NCI-H526 (cell line): ENCODE results near the gene ARHGEF19.
"Not testable (repeated sequence)": the region's sequence is repeated elsewhere in the genome, so short reads cannot be mapped to it uniquely, and the experiment has no call there.

Experiments
- DNase-seq, 2 experiments: peaks; one replicate each; lab custom pipeline; 2025; lab: John Stamatoyannopoulos, UW

Gene ARHGEF19

GRCh38 chr1:16244650-16245285, 32.3 kb upstream of the ARHGEF19 start:
- no peak for DNase-seq

DNA sequence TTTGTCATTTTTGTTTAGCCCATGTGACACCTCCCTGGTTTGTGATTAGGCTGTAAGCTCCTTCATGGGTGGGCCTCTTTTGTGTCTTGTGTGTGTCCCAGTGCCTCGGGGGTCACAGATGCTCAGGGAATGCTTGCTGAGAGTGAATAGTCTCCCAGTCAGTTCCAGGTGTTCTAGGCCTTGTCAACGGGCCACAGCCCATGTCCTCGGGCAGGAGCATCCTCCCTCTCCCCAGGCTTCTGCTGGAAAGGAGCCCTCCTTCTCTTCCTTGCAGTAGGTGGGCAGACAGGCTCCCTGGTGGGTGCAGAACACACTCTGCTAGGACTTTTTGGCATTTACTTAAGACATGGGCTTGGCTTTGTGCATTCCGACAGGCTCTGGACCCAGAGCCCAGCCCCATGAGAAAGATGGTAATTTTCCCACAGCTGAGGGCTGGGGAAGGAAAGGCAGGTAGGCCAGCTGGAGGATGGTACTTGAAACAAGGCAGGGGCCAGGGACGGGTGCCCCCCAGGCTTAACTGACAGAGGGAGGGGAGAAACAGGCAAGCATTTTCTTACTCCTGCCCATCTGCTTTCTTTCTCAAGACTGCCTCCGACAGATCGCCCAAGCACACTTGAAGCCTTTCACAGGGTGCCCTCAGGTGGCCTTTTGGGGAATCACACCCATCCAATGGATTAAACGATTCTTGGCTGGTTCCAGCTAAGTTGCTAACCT, 31.6 kb upstream of the ARHGEF19 start:
- DNase-seq = peak; percentile 51 to 80

DNA sequence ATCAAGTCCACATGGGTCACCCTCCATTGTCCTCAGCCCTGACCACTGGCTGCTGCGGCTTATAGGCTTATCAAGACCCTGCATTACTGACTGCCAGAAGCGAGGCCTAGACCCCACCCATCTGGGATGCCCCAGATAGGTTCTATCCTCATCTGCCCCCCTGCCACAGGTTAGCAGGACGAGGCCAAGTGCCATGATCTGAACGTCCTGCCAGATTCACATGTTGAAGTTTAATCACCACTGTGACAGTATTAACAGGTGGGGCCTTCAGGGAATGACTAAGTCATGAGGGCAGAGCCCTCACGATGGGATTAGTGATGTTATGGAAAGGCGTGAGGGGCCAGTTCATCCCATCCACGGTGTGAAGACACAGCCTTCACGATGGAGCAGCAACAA, 30.8 kb upstream of the ARHGEF19 start:
- no peak for DNase-seq

- no peak for DNase-seq
Measured at GRCh38 chr1:16242556-16243214, 30.2 kb upstream of the ARHGEF19 start.

DNA sequence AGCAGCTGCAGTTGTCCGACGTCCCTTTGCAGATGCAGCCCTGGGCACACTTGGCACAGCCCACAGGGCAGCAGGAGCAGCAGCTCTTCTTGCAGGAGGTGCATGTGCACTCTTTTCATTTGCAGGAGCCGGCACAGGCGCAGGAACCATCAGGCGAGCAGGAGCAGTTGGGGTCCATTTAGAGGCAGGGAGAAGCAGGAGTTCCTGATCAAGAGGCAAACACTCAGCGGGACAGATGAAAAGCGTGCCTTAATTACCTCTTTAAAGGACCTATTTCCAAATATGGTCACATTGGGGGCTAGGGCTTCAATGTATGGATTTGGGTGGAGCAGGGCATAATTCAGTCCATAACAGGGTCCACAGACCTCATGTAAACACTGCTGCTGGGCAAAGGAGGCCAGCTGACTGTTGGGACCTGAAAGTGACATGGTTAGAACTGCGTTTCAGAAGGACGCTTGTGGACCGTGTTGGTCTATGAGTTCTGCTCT, 28.8 kb upstream of the ARHGEF19 start:
- no peak for DNase-seq

GRCh38 chr1:16239972-16240491, 27.6 kb upstream of the ARHGEF19 start:
- DNase-seq = no peak

DNA sequence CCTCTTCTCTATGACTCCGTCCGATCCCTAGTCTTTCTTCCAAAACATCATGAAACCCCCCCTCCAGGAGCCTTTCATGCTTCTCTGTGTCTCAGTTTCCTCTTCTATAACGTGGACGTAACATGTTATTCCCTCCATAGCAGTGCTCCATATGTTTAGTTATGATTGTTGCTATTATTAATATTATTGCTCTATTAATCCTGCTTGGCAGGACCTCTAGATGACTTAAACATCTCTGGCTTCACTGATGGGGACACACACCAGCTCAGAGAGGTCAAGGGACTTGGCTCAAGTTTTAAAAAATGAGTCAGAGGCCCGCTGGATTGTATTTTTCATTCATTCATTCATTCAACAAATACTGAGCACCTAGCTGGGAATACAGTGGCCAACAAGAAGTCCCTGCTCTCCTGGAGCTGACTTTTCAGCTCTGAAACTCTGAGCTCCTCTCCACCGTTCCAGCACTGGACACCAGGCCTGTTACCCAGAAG, 24.9 kb upstream of the ARHGEF19 start:
- no peak for DNase-seq

- peak; percentile 80 to 98 for DNase-seq
Measured at GRCh38 chr1:16236511-16237342, 24.3 kb upstream of the ARHGEF19 start, which contains the start of gene CPLANE2. CPLANE2 (minus strand) TSS chr1:16237183; CDS start chr1:16236742, 441 bp downstream.

GRCh38 chr1:16235944-16236510, 23.6 kb upstream of the ARHGEF19 start:
- peak; percentile 67 to 80 for DNase-seq

GRCh38 chr1:16235347-16235746, 22.9 kb upstream of the ARHGEF19 start:
- DNase-seq = no peak

- DNase-seq = no peak
Measured at GRCh38 chr1:16233431-16233830, 21.0 kb upstream of the ARHGEF19 start.

GRCh38 chr1:16232316-16232710, 19.9 kb upstream of the ARHGEF19 start:
- DNase-seq = no peak

GRCh38 chr1:16231331-16232315, 19.2 kb upstream of the ARHGEF19 start:
- DNase-seq = no peak

GRCh38 chr1:16230744-16231143, 18.3 kb upstream of the ARHGEF19 start:
- DNase-seq = no peak

DNA sequence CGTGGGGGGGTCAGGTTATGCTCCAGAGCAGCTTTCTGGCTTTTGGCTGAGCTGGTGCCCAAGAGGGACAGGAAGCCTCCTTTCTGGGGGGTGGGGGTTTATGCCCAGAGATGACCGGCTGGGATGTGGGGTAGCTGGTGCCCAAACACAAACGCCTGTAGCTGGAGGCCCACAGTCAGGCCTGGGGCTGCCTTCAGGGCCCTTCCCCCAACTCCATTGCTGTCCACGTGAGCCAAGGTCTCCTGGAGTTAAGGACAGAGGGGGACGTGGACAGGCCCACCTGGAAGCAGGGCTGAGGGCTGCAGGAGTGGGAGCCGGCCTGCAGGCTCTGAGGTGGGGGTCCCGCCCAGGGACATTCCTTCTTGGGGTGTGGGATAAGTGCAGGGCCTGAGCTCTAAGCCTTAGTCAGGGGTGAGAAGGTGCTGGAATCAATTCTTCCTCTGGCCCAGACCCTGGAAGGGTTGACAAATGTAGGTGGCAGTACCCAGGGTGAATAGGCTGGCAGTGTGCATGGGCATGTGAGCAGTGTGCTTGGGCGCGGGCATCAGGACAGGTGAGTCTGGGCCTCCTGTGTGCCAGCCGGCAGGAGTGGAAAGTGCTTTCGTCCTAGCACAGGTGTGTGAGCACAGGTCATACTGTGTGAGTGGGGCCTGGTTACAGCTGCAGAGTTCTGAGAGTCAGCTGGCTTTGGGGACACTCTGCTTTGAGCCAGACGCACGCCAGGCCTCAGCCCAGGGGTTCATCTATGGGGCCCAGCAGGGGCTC, 17.7 kb upstream of the ARHGEF19 start:
- DNase-seq = no peak

GRCh38 chr1:16226490-16227179, 14.2 kb upstream of the ARHGEF19 start:
- peak; percentile 17 to 59 for DNase-seq

- DNase-seq = no peak
Measured at GRCh38 chr1:16226129-16226489, 13.7 kb upstream of the ARHGEF19 start.

- no peak for DNase-seq
Measured at GRCh38 chr1:16224472-16224871, 12.0 kb upstream of the ARHGEF19 start.

DNA sequence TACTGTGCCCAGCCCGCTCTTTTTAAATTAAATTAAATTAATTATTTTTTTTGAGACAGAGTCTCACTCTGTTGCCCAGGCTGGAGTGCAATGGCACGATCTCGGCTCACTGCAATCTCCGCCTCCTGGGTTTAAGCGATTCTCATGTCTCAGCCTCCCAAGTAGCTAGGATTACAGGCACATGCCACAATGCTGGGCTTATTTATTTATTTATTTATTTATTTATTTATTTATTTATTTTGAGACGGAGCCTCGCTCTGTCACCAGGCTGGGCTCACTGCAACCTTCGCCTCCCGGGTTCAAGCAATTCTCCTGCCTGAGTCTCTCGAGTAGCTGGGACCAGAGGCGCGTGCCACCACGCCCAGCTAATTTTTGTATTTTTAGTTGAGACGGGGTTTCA, 10.3 kb upstream of the ARHGEF19 start:
- DNase-seq = not testable (repeated sequence)
